ENCODE results near the gene ANKRD12. TPM values are rescaled to one million over a fixed set of nuclear protein-coding genes. Genes with fewer than 3 reads are reported as not detected.
"Not testable (repeated sequence)": the region's sequence is repeated elsewhere in the genome, so short reads cannot be mapped to it uniquely, and the experiment has no call there.

The ANKRD12 gene
- total RNA-seq, 1 donor from 2014 or later = 26.1 TPM

DNA sequence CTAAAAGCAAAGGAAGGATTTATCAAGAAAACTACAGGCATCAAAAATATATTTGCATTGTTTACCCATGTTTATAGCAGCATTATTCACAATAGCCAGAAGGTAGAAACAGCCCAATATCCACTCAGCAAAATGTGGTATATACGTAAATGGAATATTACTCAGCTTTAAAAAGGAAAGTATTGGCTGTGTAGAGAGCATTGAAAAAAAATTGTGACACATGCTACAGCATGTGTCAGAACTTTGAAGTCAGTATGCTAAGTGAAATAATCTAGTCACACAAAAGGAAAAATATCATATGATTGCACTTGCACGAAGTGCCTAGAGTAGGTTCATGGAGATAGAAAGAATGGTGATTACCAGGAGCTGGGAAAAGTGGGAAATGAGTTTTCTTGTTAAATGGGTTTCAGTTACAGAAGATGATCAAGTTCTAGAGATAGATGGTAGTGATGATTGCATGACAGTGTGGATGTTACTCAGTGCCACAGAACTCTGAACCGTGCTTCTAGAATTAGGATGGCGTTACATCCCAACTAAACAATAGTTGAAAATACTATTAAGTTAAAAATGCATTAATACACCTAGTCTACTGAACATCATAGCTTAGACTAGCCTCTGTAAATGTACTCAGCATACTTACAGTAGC, 20.1 kb downstream of the ANKRD12 start:
- H3K4me1 ChIP-seq (ENCODE audit: control insufficient read depth in 3 of 3, insufficient read depth in 3 of 3, low read length in 3 of 3) = peaks cover 0 to 9% (median 2%) of the 10 kb centered on the region in 3 donors
- no peak overlapping the region for H3K27ac ChIP-seq (ENCODE audit: low read depth, low read length)
- H3K9ac ChIP-seq (ENCODE audit: low read depth in 1 of 3, low read length in 3 of 3) = no peak overlapping the region

DNA sequence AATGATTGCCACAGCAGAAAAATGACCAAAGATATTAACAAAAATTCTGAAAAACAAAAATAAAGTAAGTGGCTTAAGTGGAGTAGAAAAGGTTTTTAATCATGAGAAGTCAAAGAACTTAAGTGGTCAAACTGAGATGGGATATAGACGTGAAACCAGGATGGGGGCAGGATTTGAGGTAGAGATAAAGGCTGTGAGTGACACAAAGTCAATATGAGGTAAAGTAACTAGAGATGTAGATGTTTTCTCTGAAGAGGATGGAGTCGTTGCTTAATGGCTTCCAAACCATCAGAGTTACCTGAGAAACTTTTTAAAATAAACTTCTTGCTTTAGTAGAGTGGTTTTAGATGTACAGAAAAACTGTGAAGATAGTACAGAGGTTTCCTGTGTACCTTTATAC, 21.2 kb downstream of the ANKRD12 start:
- peaks cover 0 to 8% (median 2%) of the 10 kb centered on the region in 3 donors for H3K4me1 ChIP-seq (ENCODE audit: control insufficient read depth in 3 of 3, insufficient read depth in 3 of 3, low read length in 3 of 3)
- no peak overlapping the region for H3K9ac ChIP-seq (ENCODE audit: low read depth in 1 of 3, low read length in 3 of 3)

More for the DNA sequence above, 20.1 kb downstream of the ANKRD12 start:
- Histone ChIP-seq H3K9me3 (ENCODE audit: control insufficient read depth in 3 of 3, low read length in 3 of 3) (no peaks in the 10 kb centered on the region), H3K4me3 (ENCODE audit: low read length in 3 of 3) (no peak overlapping the region), H3K36me3 (ENCODE audit: control insufficient read depth in 3 of 3, insufficient read depth in 3 of 3, low read length in 3 of 3) (no peaks in the 10 kb centered on the region), H3K27me3 (ENCODE audit: control insufficient read depth in 3 of 3, insufficient read depth in 3 of 3, low read length in 3 of 3) (no peaks in the 10 kb centered on the region)

DNA sequence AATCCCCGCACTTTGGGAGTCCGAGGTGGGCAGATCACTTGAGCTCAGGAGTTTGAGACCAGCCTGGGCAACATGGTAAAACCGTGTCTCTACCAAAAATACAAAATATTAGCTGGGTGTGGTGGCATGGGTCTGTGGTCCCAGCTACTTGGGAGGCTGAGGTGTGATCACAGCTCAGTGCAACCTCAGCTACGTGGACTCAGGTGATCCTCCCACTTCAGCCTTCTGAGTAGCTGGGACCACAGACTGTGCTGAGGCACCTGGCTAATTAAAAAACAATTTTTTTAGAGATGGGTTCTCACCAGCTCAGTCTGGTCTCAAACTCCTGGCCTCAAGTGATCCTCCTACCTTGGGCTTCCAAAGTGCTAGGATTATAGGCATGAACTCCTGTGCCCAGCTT, 23.4 kb downstream of the ANKRD12 start:
- Histone ChIP-seq H3K36me3 (ENCODE audit: control insufficient read depth in 3 of 3, insufficient read depth in 3 of 3, low read length in 3 of 3) (no peaks in the 10 kb centered on the region), H3K27me3 (ENCODE audit: control insufficient read depth in 3 of 3, insufficient read depth in 3 of 3, low read length in 3 of 3) (no peaks in the 10 kb centered on the region), H3K9ac (ENCODE audit: low read depth in 1 of 3, low read length in 3 of 3) (no peak overlapping the region), H3K9me3 (ENCODE audit: control insufficient read depth in 3 of 3, low read length in 3 of 3) (peaks cover 0 to 2% (median 0%) of the 10 kb centered on the region in 3 donors), H3K4me1 (ENCODE audit: control insufficient read depth in 3 of 3, insufficient read depth in 3 of 3, low read length in 3 of 3) (peaks cover 0 to 3% (median 2%) of the 10 kb centered on the region in 3 donors), H3K4me3 (ENCODE audit: low read length in 3 of 3) (no peak overlapping the region), H3K27ac (ENCODE audit: low read depth, low read length) (no peak overlapping the region)

More for the DNA sequence above, 21.2 kb downstream of the ANKRD12 start:
- Histone ChIP-seq H3K27ac (ENCODE audit: low read depth, low read length) (no peak overlapping the region), H3K36me3 (ENCODE audit: control insufficient read depth in 3 of 3, insufficient read depth in 3 of 3, low read length in 3 of 3) (no peaks in the 10 kb centered on the region), H3K4me3 (ENCODE audit: low read length in 3 of 3) (no peak overlapping the region), H3K27me3 (ENCODE audit: control insufficient read depth in 3 of 3, insufficient read depth in 3 of 3, low read length in 3 of 3) (no peaks in the 10 kb centered on the region), H3K9me3 (ENCODE audit: control insufficient read depth in 3 of 3, low read length in 3 of 3) (no peaks in the 10 kb centered on the region)

DNA sequence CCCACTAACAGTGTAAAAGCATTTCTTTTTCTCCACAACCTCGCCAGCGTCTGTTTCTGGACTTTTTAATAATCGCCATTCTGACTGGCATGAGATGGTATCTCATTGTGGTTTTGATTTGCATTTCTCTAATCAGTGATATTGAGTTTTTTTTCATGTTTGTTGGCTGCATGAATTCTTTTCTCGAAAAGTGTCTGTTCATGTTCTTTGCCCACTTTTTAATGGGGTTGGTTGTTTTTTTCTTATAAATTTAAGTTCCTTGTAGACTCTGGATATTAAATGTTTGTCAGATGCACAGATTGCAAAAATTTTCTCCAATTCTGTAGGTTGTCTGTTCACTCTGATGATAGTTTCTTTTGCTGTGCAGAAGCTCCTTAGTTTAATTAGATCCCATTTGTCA, 26.1 kb downstream of the ANKRD12 start:
- H3K27ac ChIP-seq (ENCODE audit: low read depth, low read length); H3K4me1 ChIP-seq (ENCODE audit: control insufficient read depth in 3 of 3, insufficient read depth in 3 of 3, low read length in 3 of 3); H3K36me3 ChIP-seq (ENCODE audit: control insufficient read depth in 3 of 3, insufficient read depth in 3 of 3, low read length in 3 of 3); H3K9ac ChIP-seq (ENCODE audit: low read depth in 1 of 3, low read length in 3 of 3); H3K4me3 ChIP-seq (ENCODE audit: low read length in 3 of 3); H3K27me3 ChIP-seq (ENCODE audit: control insufficient read depth in 3 of 3, insufficient read depth in 3 of 3, low read length in 3 of 3); H3K9me3 ChIP-seq (ENCODE audit: control insufficient read depth in 3 of 3, low read length in 3 of 3): not testable (repeated sequence)

DNA sequence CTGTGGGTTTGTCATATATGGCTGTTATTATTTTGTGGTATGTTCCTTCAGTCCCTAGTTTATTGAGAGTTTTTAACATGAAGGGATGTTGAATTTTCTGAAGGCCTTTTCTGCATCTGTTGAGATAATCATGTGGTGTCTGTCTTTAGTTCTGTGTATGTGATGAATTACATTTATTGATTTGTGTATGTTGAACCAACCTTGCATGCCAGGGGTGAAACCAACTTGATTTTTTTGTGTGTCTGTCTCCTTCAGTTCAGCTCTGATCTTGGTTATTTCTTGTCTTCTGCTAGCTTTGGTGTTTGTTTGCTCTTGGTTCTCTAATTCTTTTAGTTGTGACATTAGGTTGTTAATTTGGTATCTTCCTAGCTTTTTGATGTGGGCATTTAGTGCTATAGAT, 27.6 kb downstream of the ANKRD12 start:
- not testable (repeated sequence) for H3K9ac ChIP-seq (ENCODE audit: low read depth in 1 of 3, low read length in 3 of 3); H3K36me3 ChIP-seq (ENCODE audit: control insufficient read depth in 3 of 3, insufficient read depth in 3 of 3, low read length in 3 of 3); H3K4me1 ChIP-seq (ENCODE audit: control insufficient read depth in 3 of 3, insufficient read depth in 3 of 3, low read length in 3 of 3); H3K27ac ChIP-seq (ENCODE audit: low read depth, low read length); H3K4me3 ChIP-seq (ENCODE audit: low read length in 3 of 3); H3K27me3 ChIP-seq (ENCODE audit: control insufficient read depth in 3 of 3, insufficient read depth in 3 of 3, low read length in 3 of 3); H3K9me3 ChIP-seq (ENCODE audit: control insufficient read depth in 3 of 3, low read length in 3 of 3)

DNA sequence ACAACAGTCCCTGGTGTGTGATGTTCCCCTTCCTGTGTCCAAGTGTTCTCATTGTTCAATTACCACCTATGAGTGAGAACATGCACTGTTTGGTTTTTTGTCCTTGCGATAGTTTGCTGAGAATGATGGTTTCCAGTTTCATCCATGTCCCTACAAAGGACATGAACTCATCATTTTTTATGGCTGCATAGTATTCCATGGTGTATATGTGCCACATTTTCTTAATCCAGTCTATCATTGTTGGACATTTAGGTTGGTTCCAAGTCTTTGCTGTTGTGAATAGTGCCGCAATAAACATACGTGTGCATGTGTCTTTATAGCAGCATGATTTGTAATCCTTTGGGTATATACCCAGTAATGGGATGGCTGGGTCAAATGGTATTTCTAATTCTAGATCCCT, 29.3 kb downstream of the ANKRD12 start:
- H3K9me3 ChIP-seq (ENCODE audit: control insufficient read depth in 3 of 3, low read length in 3 of 3); H3K4me3 ChIP-seq (ENCODE audit: low read length in 3 of 3); H3K36me3 ChIP-seq (ENCODE audit: control insufficient read depth in 3 of 3, insufficient read depth in 3 of 3, low read length in 3 of 3); H3K27ac ChIP-seq (ENCODE audit: low read depth, low read length); H3K4me1 ChIP-seq (ENCODE audit: control insufficient read depth in 3 of 3, insufficient read depth in 3 of 3, low read length in 3 of 3); H3K9ac ChIP-seq (ENCODE audit: low read depth in 1 of 3, low read length in 3 of 3); H3K27me3 ChIP-seq (ENCODE audit: control insufficient read depth in 3 of 3, insufficient read depth in 3 of 3, low read length in 3 of 3): not testable (repeated sequence)

DNA sequence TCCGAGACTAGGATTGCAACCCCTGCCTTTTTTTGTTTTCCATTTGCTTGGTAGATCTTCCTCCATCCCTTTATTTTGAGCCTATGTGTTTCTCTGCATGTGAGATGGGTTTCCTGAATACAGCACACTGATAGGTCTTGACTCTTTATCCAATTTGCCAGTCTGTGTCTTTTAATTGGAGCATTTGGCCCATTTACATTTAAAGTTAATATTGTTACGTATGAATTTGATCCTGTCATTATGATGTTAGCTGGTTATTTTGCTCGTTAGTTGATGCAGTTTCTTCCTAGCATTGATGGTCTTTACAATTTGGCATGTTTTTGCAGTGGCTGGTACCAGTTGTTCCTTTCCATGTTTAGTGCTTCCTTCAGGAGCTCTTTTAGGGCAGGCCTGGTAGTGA, 32.9 kb downstream of the ANKRD12 start:
- not testable (repeated sequence) for H3K4me3 ChIP-seq (ENCODE audit: low read length in 3 of 3); H3K27me3 ChIP-seq (ENCODE audit: control insufficient read depth in 3 of 3, insufficient read depth in 3 of 3, low read length in 3 of 3); H3K4me1 ChIP-seq (ENCODE audit: control insufficient read depth in 3 of 3, insufficient read depth in 3 of 3, low read length in 3 of 3); H3K27ac ChIP-seq (ENCODE audit: low read depth, low read length); H3K36me3 ChIP-seq (ENCODE audit: control insufficient read depth in 3 of 3, insufficient read depth in 3 of 3, low read length in 3 of 3); H3K9ac ChIP-seq (ENCODE audit: low read depth in 1 of 3, low read length in 3 of 3); H3K9me3 ChIP-seq (ENCODE audit: control insufficient read depth in 3 of 3, low read length in 3 of 3)

DNA sequence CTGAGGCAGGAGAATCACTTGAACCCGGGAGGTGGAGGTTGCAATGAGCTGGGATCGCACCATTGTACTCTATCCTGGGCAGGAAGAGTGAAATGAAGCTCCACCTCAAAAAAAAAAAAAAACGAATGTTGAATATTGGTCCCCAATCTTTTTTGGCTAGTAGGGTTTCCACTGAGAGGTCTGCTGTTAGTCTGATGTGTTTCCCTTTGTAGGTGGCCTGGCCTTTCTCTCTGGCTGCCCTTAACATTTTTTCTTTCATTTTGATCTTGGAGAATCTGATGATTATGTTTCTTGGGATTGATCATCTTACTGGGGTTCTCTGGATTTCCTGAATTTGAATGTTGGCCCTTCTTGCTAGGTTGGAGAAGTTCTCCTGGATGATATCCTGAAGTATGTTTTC, 35.3 kb downstream of the ANKRD12 start:
- not testable (repeated sequence) for H3K27me3 ChIP-seq (ENCODE audit: control insufficient read depth in 3 of 3, insufficient read depth in 3 of 3, low read length in 3 of 3); H3K27ac ChIP-seq (ENCODE audit: low read depth, low read length); H3K36me3 ChIP-seq (ENCODE audit: control insufficient read depth in 3 of 3, insufficient read depth in 3 of 3, low read length in 3 of 3); H3K9ac ChIP-seq (ENCODE audit: low read depth in 1 of 3, low read length in 3 of 3); H3K9me3 ChIP-seq (ENCODE audit: control insufficient read depth in 3 of 3, low read length in 3 of 3); H3K4me3 ChIP-seq (ENCODE audit: low read length in 3 of 3)
- H3K4me1 ChIP-seq (ENCODE audit: control insufficient read depth in 3 of 3, insufficient read depth in 3 of 3, low read length in 3 of 3) = peaks cover 4 to 10% (median 7%) of the 10 kb centered on the region in 3 donors

DNA sequence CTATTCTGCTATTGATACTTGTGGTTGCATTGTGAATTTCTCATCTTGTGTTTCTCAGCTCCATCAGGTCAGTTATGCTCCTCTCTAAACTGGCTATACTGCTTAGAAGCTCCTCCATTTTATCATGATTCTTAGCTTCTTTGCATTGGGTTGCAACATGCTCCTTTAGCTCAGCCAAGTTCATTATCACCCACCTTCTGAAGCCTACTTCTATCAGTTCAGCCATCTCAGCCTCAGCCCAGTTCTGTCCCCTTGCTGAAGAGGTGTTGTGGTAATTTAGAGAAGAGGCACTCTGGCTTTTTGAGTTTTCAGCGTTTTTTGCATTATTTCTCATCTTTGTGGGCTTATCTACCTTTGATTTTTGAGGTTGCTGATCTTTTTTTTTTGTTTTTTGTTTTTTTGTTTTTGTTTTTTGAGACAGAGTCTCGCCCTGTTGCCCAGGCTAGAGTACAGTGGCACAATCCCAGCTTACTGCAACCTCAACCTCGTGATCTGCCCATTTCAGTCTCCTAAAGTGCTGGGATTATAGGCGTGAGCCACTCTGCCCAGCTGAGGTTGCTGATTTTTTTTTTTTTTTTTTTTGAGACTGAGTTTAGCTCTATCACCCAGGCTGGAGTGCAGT, 36.0 kb downstream of the ANKRD12 start:
- no peaks in the 10 kb centered on the region for H3K27me3 ChIP-seq (ENCODE audit: control insufficient read depth in 3 of 3, insufficient read depth in 3 of 3, low read length in 3 of 3)
- no peak overlapping the region for H3K4me3 ChIP-seq (ENCODE audit: low read length in 3 of 3)
- no peak overlapping the region for H3K9ac ChIP-seq (ENCODE audit: low read depth in 1 of 3, low read length in 3 of 3)
- no peak overlapping the region for H3K27ac ChIP-seq (ENCODE audit: low read depth, low read length)
- no peaks in the 10 kb centered on the region for H3K9me3 ChIP-seq (ENCODE audit: control insufficient read depth in 3 of 3, low read length in 3 of 3)
- peaks cover 5 to 14% (median 10%) of the 10 kb centered on the region in 3 donors for H3K4me1 ChIP-seq (ENCODE audit: control insufficient read depth in 3 of 3, insufficient read depth in 3 of 3, low read length in 3 of 3)
- H3K36me3 ChIP-seq (ENCODE audit: control insufficient read depth in 3 of 3, insufficient read depth in 3 of 3, low read length in 3 of 3) = no peaks in the 10 kb centered on the region

DNA sequence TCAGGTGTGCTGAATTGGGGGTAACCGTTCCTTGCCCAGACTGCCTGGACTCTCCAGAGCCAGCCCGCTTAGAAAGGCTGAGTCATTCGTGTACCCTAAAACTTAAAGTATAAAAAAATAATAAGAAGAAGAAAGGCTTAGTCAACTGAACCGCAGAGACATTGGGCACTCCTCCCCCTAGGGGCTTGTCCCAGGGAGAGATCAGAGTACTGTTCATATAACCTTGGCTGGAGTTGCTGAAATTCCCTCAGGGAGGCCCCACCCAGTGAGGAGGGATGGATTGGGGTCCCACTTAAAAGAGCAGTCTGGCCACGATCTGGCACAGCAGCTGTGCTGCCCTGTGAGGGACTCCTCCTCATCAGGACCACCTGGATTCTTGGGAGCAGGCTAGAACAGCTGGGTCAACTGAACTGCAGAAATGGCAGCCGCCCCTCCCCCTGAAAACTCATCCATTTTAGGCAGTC, 37.2 kb downstream of the ANKRD12 start:
- Histone ChIP-seq H3K9me3 (ENCODE audit: control insufficient read depth in 3 of 3, low read length in 3 of 3) (no peaks in the 10 kb centered on the region), H3K27ac (ENCODE audit: low read depth, low read length) (no peak overlapping the region), H3K4me3 (ENCODE audit: low read length in 3 of 3) (no peak overlapping the region), H3K9ac (ENCODE audit: low read depth in 1 of 3, low read length in 3 of 3) (no peak overlapping the region), H3K27me3 (ENCODE audit: control insufficient read depth in 3 of 3, insufficient read depth in 3 of 3, low read length in 3 of 3) (no peaks in the 10 kb centered on the region), H3K36me3 (ENCODE audit: control insufficient read depth in 3 of 3, insufficient read depth in 3 of 3, low read length in 3 of 3) (no peaks in the 10 kb centered on the region), H3K4me1 (ENCODE audit: control insufficient read depth in 3 of 3, insufficient read depth in 3 of 3, low read length in 3 of 3) (peaks cover 5 to 14% (median 10%) of the 10 kb centered on the region in 3 donors)
